IMR-90 (cell line): ENCODE data around the gene BCAP31. TPM values are rescaled to one million over a fixed set of nuclear protein-coding genes. Genes with fewer than 3 reads are reported as not detected.
"Not testable (repeated sequence)": the region's sequence is repeated elsewhere in the genome, so short reads cannot be mapped to it uniquely, and the experiment has no call there.

Source experiments
- ATAC-seq: fragments of 200-7000 bp; cut with Tn5 transposase; 2 replicates; pipeline ENCODE4 v1.9.1; 2020; ENCODE audit warnings: low read depth, mild to moderate bottlenecking, moderate library complexity
- BruUV-seq: library from RNA; stranded (reverse); fragments of 400-500 nt; replicated peaks from 2 replicates; lab custom pipeline; 2021; lab: Mats Ljungman, UMichigan
- CTCF ChIA-PET: fragments of 300-600 bp; formaldehyde crosslinking; extraction: SDS; loops from one replicate; lab custom pipeline; 2021; ENCODE audit warnings: antibody characterized with exemption; lab: Yijun Ruan, JAX
- POLR2A ChIA-PET: fragments of 300-600 bp; sonication (Branson Sonifier 250); formaldehyde crosslinking; loops from one replicate; lab custom pipeline; 2022; ENCODE audit warnings: antibody characterized with exemption; ENCODE audit not compliant: unreplicated experiment; lab: Charles Lee
- DNase-seq: peaks from one replicate; pipeline ENCODE4 v3.0.0; 2013
- H2AFZ ChIP-seq: replicated peaks from 2 replicates; pipeline ENCODE3; 2013; ENCODE audit warnings: low read length, mild to moderate bottlenecking; ENCODE audit not compliant: poor library complexity
- H2AK5ac ChIP-seq: 2 replicates; pipeline ENCODE4 v1.6.1; 2013; ENCODE audit warnings: low read depth, low read length, inconsistent platforms
- H2AK9ac ChIP-seq: replicated peaks from 2 replicates; pipeline ENCODE3; 2013; ENCODE audit warnings: mild to moderate bottlenecking, low read depth, low read length, moderate library complexity; ENCODE audit not compliant: poor library complexity
- H2BK120ac ChIP-seq: 2 replicates; pipeline ENCODE4 v1.6.1; 2013; ENCODE audit warnings: low read depth, low read length, inconsistent platforms
- H2BK15ac ChIP-seq: 3 replicates; pipeline ENCODE4 v1.6.1; 2013; ENCODE audit warnings: low read depth, low read length, inconsistent platforms
- H2BK20ac ChIP-seq: 2 replicates; pipeline ENCODE4 v1.6.1; 2013; ENCODE audit warnings: low read depth, mild to moderate bottlenecking, inconsistent platforms, low read length, moderate library complexity
- H2BK5ac ChIP-seq: 2 replicates; pipeline ENCODE4 v1.6.1; 2013; ENCODE audit warnings: mild to moderate bottlenecking, low read depth, low read length, inconsistent platforms; ENCODE audit not compliant: poor library complexity, severe bottlenecking
- H3K14ac ChIP-seq: replicated peaks from 2 replicates; pipeline ENCODE4 v1.6.1; 2013; ENCODE audit warnings: low read depth, low read length, inconsistent platforms
- H3K18ac ChIP-seq: 2 replicates; pipeline ENCODE4 v1.6.1; 2013; ENCODE audit warnings: low read depth, low read length, control low read depth
- H3K23ac ChIP-seq: 2 replicates; pipeline ENCODE4 v1.6.1; 2013; ENCODE audit warnings: low read depth, low read length, inconsistent platforms
- H3K27ac ChIP-seq: 2 replicates; pipeline ENCODE4 v1.5.1; 2013; ENCODE audit warnings: mild to moderate bottlenecking, control low read depth, low read length; ENCODE audit not compliant: insufficient read depth
- H3K27me3 ChIP-seq: 2 replicates; pipeline ENCODE4 v1.6.1; 2013; ENCODE audit warnings: low read length; ENCODE audit not compliant: control insufficient read depth, insufficient read depth
- H3K36me3 ChIP-seq: 2 replicates; pipeline ENCODE4 v1.6.1; 2013; ENCODE audit warnings: low read length, mixed read lengths; ENCODE audit not compliant: control insufficient read depth, insufficient read depth
- H3K4ac ChIP-seq: 2 replicates; pipeline ENCODE4 v1.6.1; 2013; ENCODE audit warnings: low read depth, low read length, inconsistent platforms
- H3K4me1 ChIP-seq: 2 replicates; pipeline ENCODE4 v1.6.1; 2013; ENCODE audit warnings: low read length, mixed read lengths; ENCODE audit not compliant: control insufficient read depth, insufficient read depth
- H3K4me2 ChIP-seq: 2 replicates; pipeline ENCODE4 v1.6.1; 2013; ENCODE audit warnings: low read depth, mild to moderate bottlenecking, control low read depth, low read length, moderate library complexity
- H3K4me3 ChIP-seq: 2 replicates; pipeline ENCODE4 v1.5.1; 2013; ENCODE audit warnings: low read depth, mild to moderate bottlenecking, control low read depth, low read length, moderate library complexity; ENCODE audit not compliant: insufficient read depth
- H3K56ac ChIP-seq: 2 replicates; pipeline ENCODE4 v1.6.1; 2013; ENCODE audit warnings: low read length, inconsistent platforms; ENCODE audit not compliant: insufficient read depth; ENCODE audit errors: extremely low read depth
- H3K79me1 ChIP-seq, 2 experiments: 2 replicates each; pipeline ENCODE4 v1.6.1; 2013; ENCODE audit warnings: low read length in 2 of 2, inconsistent platforms in 1 of 2, low read depth in 1 of 2
- H3K9ac ChIP-seq: 2 replicates; pipeline ENCODE4 v1.6.1; 2013; ENCODE audit warnings: low read depth, low read length, control low read depth
- H3K9me1 ChIP-seq: 2 replicates; pipeline ENCODE4 v1.6.1; 2013; ENCODE audit warnings: low read length, inconsistent platforms; ENCODE audit not compliant: insufficient read depth
- H3K9me3 ChIP-seq: 2 replicates; pipeline ENCODE4 v1.6.1; 2013; ENCODE audit warnings: low read length; ENCODE audit not compliant: control insufficient read depth, insufficient read depth
- H4K20me1 ChIP-seq: 2 replicates; pipeline ENCODE4 v1.6.1; 2013; ENCODE audit warnings: low read length, inconsistent platforms; ENCODE audit not compliant: insufficient read depth
- H4K5ac ChIP-seq: 2 replicates; pipeline ENCODE4 v1.6.1; 2013; ENCODE audit warnings: mild to moderate bottlenecking, low read depth, low read length, control low read depth
- H4K8ac ChIP-seq, 2 experiments: 2 replicates each; pipeline ENCODE4 v1.6.1; 2013; ENCODE audit warnings: low read depth in 2 of 2, low read length in 2 of 2, control low read depth in 1 of 2, inconsistent platforms in 1 of 2
- H4K91ac ChIP-seq: 2 replicates; pipeline ENCODE4 v1.6.1; 2013; ENCODE audit warnings: low read depth, low read length, inconsistent platforms; ENCODE audit not compliant: insufficient read depth
- MAZ ChIP-seq: IDR thresholded peaks from 2 replicates; pipeline ENCODE4 v1.6.1; 2012; ENCODE audit warnings: low read depth, mild to moderate bottlenecking, low read length, improper control_type of control experiment, moderate library complexity, borderline replicate concordance
- RFX5 ChIP-seq: IDR thresholded peaks from 2 replicates; pipeline ENCODE4 v1.8.0; 2012; ENCODE audit warnings: low read depth, mild to moderate bottlenecking, low read length, moderate library complexity
- whole genome bisulfite sequencing, 2 experiments: methylation state at CpG; one replicate each; pipeline versions ENCODE4 v1.1.5 to v1.1.7; 2013; ENCODE audit warnings: missing lambda C conversion rate in 2 of 2; ENCODE audit not compliant: insufficient read length in 1 of 2; ENCODE audit errors: extremely low coverage in 2 of 2; 5-methylcytosine and 5-hydroxymethylcytosine counted together
- dilution Hi-C: fragments of 300-500 bp; cut with HindIII; formaldehyde crosslinking; loops from one replicate; pipeline ENCODE4 v1.14.3; 2018; ENCODE audit warnings: low sequenced_read_pairs; ENCODE audit not compliant: unreplicated experiment
- in situ Hi-C: fragments of 300-500 bp; cut with MboI; formaldehyde crosslinking; loops from 3 replicates; pipeline ENCODE4 v1.14.3; 2019; ENCODE audit warnings: low sequenced_read_pairs, inconsistent platforms, mixed read lengths
- intact Hi-C: fragments of 100-400 bp; cut with micrococcal nuclease; formaldehyde crosslinking; loops from 2 replicates; pipeline ENCODE4 v1.10.0; 2022
- polyA plus RNA-seq, 3 experiments: library from polyadenylated mRNA; depleted of rRNA; stranded (reverse); fragments of >200 nt; gene quantifications; 2 replicates each; pipeline ENCODE4 v1.2.3, GENCODE V29; 2012; ENCODE audit warnings: low replicate concordance in 1 of 3
- total RNA-seq: library from RNA; depleted of rRNA; stranded (reverse); fragments of >200 nt; gene quantifications from 2 replicates; pipeline ENCODE4 v1.2.3, GENCODE V29; 2012
- TF ChIP-seq, protein P1 (sequence below): conservative IDR thresholded peaks from 2 replicates; pipeline ENCODE4 v1.5.1; 2012; ENCODE audit warnings: mild to moderate bottlenecking, low read depth, low read length, improper control_type of control experiment

BCAP31 gene
- total and polyA plus RNA-seq, 2 of the 4 experiments (the other 2 are of a cell fraction), result 125 to 244 TPM

GRCh38 chrX:153744210-153745066 lies 20.3 kb upstream of the BCAP31 start:
- Histone ChIP-seq H3K9ac (no peak overlapping the region), H3K18ac (no peak overlapping the region), H4K20me1 (no peaks in the 10 kb centered on the region), H3K4me2 (no peak overlapping the region), H4K91ac (no peak overlapping the region), H2AFZ (no peak overlapping the region), H4K5ac (no peak overlapping the region), H3K9me3 (no peaks in the 10 kb centered on the region; the same call in 1 of the 2 replicates), H3K9me1 (no peaks in the 10 kb centered on the region), H3K14ac (no peak overlapping the region), H3K36me3 (0 out of 2 replicates have a peak, but pooled peaks cover 2% of the 10 kb centered on the region), H3K27me3 (no peaks in the 10 kb centered on the region), H2BK20ac (no peak overlapping the region), H3K4me3 (no peak overlapping the region), H4K8ac (no peak overlapping the region), H2BK120ac (no peak overlapping the region), H3K4me1 (peaks cover 3% of the 10 kb centered on the region; the same call in 1 of the 2 replicates), H3K56ac (no peak overlapping the region), H3K23ac (no peak overlapping the region), H2BK15ac (no peak overlapping the region), H3K79me1 (no peaks in the 10 kb centered on the region), H3K27ac (no peak overlapping the region), H2AK5ac (no peak overlapping the region), H2AK9ac (no peak overlapping the region), H3K4ac (no peak overlapping the region), H2BK5ac (no peak overlapping the region)
- BruUV-seq, result no TSS peak
- WGBS, 2 experiments, result 45% methylated on average over 6 of the region's 38 CpGs; no CpG with 5 or more reads in 1 of the 2 experiments
- intact Hi-C loops (no loop called here), in situ Hi-C loops (no loop called here), dilution Hi-C loops (no loop called here)
- TF ChIP-seq, protein P1, sequence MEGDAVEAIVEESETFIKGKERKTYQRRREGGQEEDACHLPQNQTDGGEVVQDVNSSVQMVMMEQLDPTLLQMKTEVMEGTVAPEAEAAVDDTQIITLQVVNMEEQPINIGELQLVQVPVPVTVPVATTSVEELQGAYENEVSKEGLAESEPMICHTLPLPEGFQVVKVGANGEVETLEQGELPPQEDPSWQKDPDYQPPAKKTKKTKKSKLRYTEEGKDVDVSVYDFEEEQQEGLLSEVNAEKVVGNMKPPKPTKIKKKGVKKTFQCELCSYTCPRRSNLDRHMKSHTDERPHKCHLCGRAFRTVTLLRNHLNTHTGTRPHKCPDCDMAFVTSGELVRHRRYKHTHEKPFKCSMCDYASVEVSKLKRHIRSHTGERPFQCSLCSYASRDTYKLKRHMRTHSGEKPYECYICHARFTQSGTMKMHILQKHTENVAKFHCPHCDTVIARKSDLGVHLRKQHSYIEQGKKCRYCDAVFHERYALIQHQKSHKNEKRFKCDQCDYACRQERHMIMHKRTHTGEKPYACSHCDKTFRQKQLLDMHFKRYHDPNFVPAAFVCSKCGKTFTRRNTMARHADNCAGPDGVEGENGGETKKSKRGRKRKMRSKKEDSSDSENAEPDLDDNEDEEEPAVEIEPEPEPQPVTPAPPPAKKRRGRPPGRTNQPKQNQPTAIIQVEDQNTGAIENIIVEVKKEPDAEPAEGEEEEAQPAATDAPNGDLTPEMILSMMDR, result peak; percentile 25
- TF ChIP-seq RFX5, result no peak
- no peak for TF ChIP-seq MAZ
- CTCF ChIA-PET, result no interaction called here
- POLR2A ChIA-PET, result no interaction called here
- DNase-seq (no peak), ATAC-seq (no peak)

DNA sequence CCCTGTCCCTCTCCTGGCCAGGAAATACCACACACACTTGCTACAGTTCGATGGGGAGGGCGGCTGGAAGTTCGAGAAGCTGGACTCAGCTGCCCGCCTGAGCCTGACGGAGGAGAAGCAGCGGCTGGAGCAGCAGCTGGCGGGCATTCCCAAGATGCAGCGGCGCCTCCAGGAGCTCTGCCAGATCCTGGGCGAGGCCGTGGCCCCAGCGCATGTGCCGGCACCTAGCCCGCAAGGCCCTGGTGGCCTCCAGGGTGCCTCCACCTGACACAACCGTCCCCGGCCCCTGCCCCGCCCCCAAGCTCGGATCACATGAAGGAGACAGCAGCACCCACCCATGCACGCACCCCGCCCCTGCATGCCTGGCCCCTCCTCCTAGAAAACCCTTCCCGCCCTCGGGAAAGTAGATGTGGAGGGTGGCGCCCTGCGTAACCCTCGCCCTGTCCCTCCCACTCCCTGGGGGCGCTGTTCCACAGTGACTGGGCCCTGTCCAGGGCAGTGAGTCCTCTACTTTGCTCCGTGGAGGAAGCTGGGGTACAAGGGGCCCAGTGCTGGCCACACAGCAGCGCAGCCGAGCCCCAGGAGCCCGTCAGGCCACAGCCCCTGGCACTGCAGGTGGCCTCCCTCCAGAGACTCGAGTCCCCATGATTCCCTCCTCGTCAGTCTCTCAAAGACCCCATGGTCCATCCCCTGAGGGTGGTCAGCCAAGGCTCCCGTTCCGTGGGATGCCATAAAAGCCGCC lies 19.5 kb upstream of the BCAP31 start:
- H3K9me1 ChIP-seq, H2AK5ac ChIP-seq, H3K4me2 ChIP-seq, H3K36me3 ChIP-seq, in situ Hi-C loops, H3K56ac ChIP-seq, H2BK15ac ChIP-seq, H3K23ac ChIP-seq, H2BK20ac ChIP-seq, H3K9me3 ChIP-seq, H3K4me1 ChIP-seq, CTCF ChIA-PET, H3K79me1 ChIP-seq, BruUV-seq, H3K14ac ChIP-seq, H2BK120ac ChIP-seq, intact Hi-C loops, H4K91ac ChIP-seq, POLR2A ChIA-PET, H3K27ac ChIP-seq, H2AK9ac ChIP-seq, H4K20me1 ChIP-seq, H3K4me3 ChIP-seq, H4K5ac ChIP-seq, dilution Hi-C loops, H2BK5ac ChIP-seq, H3K18ac ChIP-seq, H2AFZ ChIP-seq, DNase-seq, H3K9ac ChIP-seq, H4K8ac ChIP-seq, H3K27me3 ChIP-seq, H3K4ac ChIP-seq: not testable (repeated sequence)
- 0 out of 2 replicates have a peak, but pooled peaks have one; percentile 29 for ATAC-seq
- WGBS, 2 experiments, result 30% methylated on average over 2 of the region's 35 CpGs; no CpG with 5 or more reads in 1 of the 2 experiments
